ENCODE measurements around the gene NETO1.

Gene NETO1

GRCh38 chr18:72843743-72844142 lies 24.0 kb downstream of the NETO1 start:
- no peak for DNase-seq

- DNase-seq = no peak
Observed at GRCh38 chr18:72840109-72840508, 27.7 kb downstream of the NETO1 start.

GRCh38 chr18:72834731-72835130 lies 33.1 kb downstream of the NETO1 start:
- DNase-seq = no peak

GRCh38 chr18:72833471-72833870 lies 34.3 kb downstream of the NETO1 start:
- DNase-seq = no peak

- no peak for DNase-seq
Observed at GRCh38 chr18:72830109-72830508, 37.7 kb downstream of the NETO1 start.

- no peak for DNase-seq
Observed at GRCh38 chr18:72828601-72829000, 39.2 kb downstream of the NETO1 start.

GRCh38 chr18:72826736-72827135 lies 41.1 kb downstream of the NETO1 start:
- DNase-seq = no peak

GRCh38 chr18:72823345-72823744 lies 44.4 kb downstream of the NETO1 start:
- DNase-seq = no peak

- no peak for DNase-seq
Observed at GRCh38 chr18:72822202-72822601, 45.6 kb downstream of the NETO1 start.

GRCh38 chr18:72820571-72820970 lies 47.2 kb downstream of the NETO1 start:
- no peak for DNase-seq

- DNase-seq = no peak
Observed at GRCh38 chr18:72819050-72819449, 48.7 kb downstream of the NETO1 start.

- DNase-seq = no peak
Observed at GRCh38 chr18:72811047-72811446, 56.7 kb downstream of the NETO1 start.

GRCh38 chr18:72808680-72809079 lies 59.1 kb downstream of the NETO1 start:
- DNase-seq = no peak

- no peak for DNase-seq
Observed at GRCh38 chr18:72799106-72799505, 68.7 kb downstream of the NETO1 start.

- no peak for DNase-seq
Observed at GRCh38 chr18:72783530-72783929, 84.3 kb downstream of the NETO1 start.

- DNase-seq = no peak
Observed at GRCh38 chr18:72774914-72775313, 92.9 kb downstream of the NETO1 start.

GRCh38 chr18:72772916-72773315 lies 94.9 kb downstream of the NETO1 start:
- no peak for DNase-seq

GRCh38 chr18:72768681-72769229 lies 99.0 kb downstream of the NETO1 start:
- DNase-seq = no peak

- no peak for DNase-seq
Observed at GRCh38 chr18:72762515-72763122, 105.2 kb downstream of the NETO1 start.

- DNase-seq = no peak
Observed at GRCh38 chr18:72752220-72752619, 115.6 kb downstream of the NETO1 start.

GRCh38 chr18:72742002-72742401 lies 125.8 kb downstream of the NETO1 start:
- DNase-seq = no peak

- DNase-seq = no peak
Observed at GRCh38 chr18:72738136-72738535, 129.7 kb downstream of the NETO1 start.

GRCh38 chr18:72727776-72728175 lies 140.0 kb downstream of the NETO1 start:
- DNase-seq = no peak

- DNase-seq = no peak
Observed at GRCh38 chr18:72727038-72727655, 140.6 kb downstream of the NETO1 start.

GRCh38 chr18:72726201-72726600 lies 141.6 kb downstream of the NETO1 start:
- no peak for DNase-seq

Measured in CD4-positive, alpha-beta T cell treated with Interleukin-15 for 1 hour (primary cell).